SK-N-DZ (cell line): ENCODE data around the gene TAB2.

Source experiments
- DNase-seq: peaks from one replicate; pipeline ENCODE4 v3.0.0-alpha.2; 2015; ENCODE audit warnings: low spot score

The TAB2 gene

DNA sequence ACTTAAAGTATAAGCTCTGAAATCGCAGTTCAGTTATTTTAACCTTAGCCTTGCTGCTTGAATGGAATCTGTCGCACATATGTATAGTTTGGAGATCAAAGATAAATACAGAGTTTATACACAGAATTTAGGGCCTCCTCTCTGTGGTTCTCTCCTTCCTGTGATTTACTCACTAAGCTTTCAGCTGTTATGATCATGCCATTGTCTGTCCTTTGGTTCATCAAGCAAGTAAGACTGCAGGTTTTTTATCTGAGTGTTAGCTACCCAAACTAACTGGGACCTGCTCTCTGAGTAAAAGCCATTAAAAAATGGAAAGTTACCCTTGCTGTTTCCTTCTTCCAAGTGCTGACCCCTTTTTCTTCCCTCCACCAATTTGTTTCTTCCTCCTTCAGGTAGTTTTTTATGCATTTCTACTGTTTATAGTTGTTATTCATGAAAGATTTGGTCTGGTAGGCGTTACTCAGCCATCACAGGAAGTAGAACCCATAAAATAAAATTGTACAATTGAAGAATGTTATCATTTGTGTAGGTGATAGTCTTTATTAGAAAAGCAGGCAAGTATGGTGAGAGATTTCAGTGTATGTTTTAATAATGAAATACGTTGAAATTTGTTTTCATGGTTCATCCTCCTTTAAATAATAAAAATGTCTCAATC is 48.9 kb downstream of the TAB2 start:
- DNase-seq: no peak

DNA sequence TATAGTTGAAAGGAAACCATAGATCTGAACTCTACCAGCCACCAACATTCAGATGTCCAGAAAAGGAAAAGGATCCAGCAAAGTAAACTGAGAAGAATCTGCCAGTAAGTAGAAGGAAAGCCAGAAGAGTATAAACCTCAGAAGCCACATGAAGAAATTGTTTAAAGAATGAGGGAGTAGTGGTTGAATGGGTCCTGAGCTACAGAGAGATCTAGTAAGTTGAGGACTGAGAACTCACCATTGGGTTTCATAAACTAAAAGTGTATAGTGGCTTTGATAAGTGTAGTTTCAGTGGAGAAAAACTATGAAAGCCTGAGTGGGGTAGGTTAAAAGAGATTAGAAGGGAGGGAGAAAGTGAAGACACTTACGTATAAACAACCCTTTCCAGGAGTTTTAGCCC is 50.6 kb downstream of the TAB2 start:
- DNase-seq: no peak

DNA sequence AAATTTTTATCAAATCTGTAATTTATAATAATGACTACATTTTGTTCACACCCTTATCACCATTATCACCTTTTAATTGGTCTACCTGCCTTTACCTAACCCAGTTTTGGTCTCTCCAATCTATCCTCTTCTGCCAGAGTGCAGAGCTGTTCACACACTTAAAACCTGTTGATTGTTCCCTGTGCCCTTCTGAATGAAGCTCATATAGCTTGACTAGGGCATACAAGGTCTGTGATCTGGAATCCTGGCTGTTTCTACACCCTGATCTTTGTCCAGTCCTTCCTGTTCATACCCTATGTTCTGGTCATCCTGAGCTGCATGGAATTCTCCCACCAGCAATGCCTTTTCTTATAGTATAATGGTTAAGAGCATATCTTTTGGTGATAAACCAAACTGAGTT is 53.6 kb downstream of the TAB2 start:
- no peak for DNase-seq

DNA sequence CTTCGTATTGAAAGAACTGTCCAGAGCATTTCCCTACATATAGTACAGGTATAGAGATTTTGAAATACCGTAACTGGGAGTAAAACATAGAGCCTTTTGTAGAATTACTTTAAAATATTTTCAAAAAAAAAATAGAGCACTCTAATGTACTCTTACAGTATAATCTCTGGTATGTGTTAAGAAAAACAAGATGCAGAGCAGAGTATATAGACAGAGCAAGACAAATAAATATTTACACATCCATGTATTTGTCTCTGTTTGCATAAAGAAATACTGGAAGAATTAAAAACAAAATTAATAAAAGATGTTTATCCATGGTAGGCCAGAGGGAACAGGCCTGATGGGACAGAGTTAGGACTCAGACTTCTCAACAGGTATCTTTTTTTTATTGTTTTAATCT is 54.5 kb downstream of the TAB2 start:
- DNase-seq: no peak

GRCh38 chr6:149373511-149373910 is 56.0 kb downstream of the TAB2 start:
- no peak for DNase-seq

- no peak for DNase-seq
These were observed 62.5 kb downstream of the TAB2 start for GRCh38 chr6:149379977-149380376.

- DNase-seq: no peak
These were observed 63.0 kb downstream of the TAB2 start for GRCh38 chr6:149380523-149380922.

DNA sequence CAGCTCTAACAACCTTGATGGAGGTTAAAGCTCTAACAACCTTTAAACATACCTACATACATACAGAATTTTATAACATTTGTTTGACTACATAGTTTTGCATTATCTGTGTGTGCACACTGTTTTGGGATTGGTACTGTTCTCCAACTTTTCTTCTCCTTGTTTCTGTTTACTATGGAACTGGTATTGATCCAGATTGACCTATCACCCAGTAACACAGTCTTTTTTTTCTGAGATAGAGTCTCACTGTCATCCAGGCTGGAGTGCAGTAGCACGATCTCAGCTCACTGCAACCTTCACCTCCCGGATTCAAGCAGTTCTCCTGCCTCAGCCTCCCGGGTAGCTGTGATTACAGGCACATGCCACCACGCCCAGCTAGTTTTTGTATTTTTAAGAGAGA is 65.9 kb downstream of the TAB2 start:
- no peak for DNase-seq

DNA sequence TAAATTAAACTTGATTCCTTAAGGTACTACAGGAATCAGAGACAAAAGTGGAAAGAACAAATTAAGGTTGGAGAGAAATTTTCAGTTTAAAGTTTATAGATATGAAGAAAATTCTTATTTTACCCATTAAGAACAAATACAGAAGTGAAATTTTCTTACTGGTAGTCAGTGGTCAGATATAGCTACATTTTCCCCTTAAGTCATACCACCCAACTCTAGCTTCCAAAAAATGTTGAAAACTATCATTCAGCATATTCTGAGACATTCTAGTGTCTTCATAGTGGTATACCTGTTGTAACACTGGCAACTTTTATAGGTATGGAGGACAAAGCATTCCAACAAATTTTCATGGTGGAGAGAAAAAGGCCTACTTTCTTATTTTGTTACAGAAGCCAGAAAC is 67.0 kb downstream of the TAB2 start:
- DNase-seq: no peak

- DNase-seq: no peak
These were observed 68.6 kb downstream of the TAB2 start for GRCh38 chr6:149385998-149386646.

- no peak for DNase-seq
These were observed 70.4 kb downstream of the TAB2 start for GRCh38 chr6:149387779-149388512.

DNA sequence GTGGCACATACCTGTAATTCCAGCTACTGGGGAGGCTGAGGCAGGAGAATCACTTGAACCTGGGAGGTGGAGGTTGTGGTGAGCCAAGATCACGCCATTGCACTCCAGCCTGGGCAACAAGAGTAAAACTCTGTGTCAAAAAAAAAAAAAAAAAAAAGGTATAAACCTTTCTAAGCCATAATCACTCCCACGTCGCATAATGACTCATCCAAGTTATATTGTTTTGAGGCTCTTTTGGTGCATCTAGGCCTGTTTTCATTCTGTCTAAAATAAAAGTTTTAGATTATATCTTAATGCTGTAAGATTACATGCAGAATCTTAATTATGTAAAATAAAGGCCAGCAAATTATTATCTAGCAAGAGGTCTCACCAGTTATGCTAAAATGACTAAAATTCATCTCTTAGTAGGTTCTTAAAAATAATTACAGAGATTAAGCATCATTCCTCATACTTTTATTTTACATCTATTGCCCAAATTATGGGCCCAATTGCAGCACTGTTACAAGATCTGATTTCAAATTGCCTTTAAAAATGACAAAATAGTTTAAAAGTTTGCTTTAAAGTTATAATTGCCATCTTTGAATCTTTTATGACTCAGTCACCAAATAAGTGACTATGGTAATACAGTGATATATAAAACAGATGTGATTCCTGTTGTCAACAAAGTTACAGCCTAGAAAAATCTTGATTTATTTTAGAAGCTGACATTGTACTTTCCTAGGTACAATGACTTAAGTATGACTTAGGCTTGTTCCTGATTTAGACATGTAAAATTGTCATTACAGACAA is 72.2 kb downstream of the TAB2 start:
- DNase-seq: no peak

DNA sequence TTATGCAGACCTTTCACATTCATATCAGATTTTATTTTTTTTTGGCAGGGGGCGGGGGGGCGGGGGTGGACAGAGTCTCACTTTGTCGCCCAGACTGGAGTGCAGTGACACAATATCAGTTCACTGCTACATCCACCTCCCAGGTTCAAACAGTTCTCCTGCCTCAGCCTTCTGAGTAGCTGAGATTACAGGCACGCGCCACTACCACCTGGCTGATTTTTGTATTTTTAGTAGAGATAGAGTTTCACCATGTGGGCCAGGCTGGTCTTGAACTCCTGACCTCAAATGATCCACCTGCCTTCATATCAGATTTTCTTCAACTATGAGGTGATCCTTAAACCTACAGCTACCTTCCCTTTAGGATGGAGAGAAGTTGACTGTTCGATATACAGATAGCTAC is 74.6 kb downstream of the TAB2 start:
- no peak for DNase-seq

DNA sequence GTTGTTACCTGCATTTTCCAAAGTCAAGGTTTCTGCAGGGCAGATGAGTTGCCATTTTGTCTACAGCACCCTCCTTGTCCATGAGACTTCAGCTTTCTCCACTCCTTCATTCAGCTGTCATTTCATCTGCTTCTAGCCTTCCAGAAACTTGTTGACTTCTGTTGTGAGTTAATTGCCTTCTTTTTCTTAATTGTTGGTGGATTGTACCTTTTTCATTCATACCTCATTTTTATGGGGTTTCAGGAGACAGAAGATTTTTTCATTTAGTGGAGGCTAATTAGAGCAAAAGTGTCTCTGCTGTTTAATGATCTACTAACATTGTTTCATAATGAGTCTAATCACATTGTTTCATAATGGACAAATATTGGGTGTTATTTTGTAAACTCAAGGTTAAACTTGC is 75.0 kb downstream of the TAB2 start:
- DNase-seq: no peak

- DNase-seq: no peak
These were observed 75.6 kb downstream of the TAB2 start for GRCh38 chr6:149393002-149393679.

- DNase-seq: no peak
These were observed 77.7 kb downstream of the TAB2 start for GRCh38 chr6:149395185-149395584.

GRCh38 chr6:149397384-149397783 is 79.9 kb downstream of the TAB2 start:
- no peak for DNase-seq

GRCh38 chr6:149400050-149400449 is 82.5 kb downstream of the TAB2 start, which contains the start of gene SUMO4:
TSS of gene SUMO4 (plus strand) at chr6:149400262. CDS start at chr6:149400392, 130 bp downstream.
- no peak for DNase-seq

GRCh38 chr6:149403534-149403933 is 86.0 kb downstream of the TAB2 start:
- DNase-seq: no peak

GRCh38 chr6:149405823-149406765 is 88.6 kb downstream of the TAB2 start:
- no peak for DNase-seq
